Naive thymus-derived CD4-positive, alpha-beta T cell (primary cell): Measurements from ENCODE around the gene MAP4K1. TPM values are rescaled to one million over a fixed set of nuclear protein-coding genes. Genes with fewer than 3 reads are reported as not detected.
"Not testable (repeated sequence)": the region's sequence is repeated elsewhere in the genome, so short reads cannot be mapped to it uniquely, and the experiment has no call there.

Experiments used
- ATAC-seq: fragments of 150-1000 bp; cut with Tn5 transposase; 2 replicates; pipeline ENCODE4 v1.10.0; 2021; ENCODE audit warnings: mild to moderate bottlenecking, moderate library complexity
- CTCF ChIA-PET: fragments of 350-600 bp; sonication (Branson Sonifier 250); formaldehyde crosslinking; loops from one replicate; lab custom pipeline; 2021; ENCODE audit warnings: antibody characterized with exemption; lab: Charles Lee
- POLR2A ChIA-PET: fragments of 350-600 bp; sonication (Branson Sonifier 250); formaldehyde crosslinking; loops from one replicate; lab custom pipeline; 2021; ENCODE audit warnings: antibody characterized with exemption, inconsistent platforms; lab: Charles Lee
- DNase-seq, 9 donors: peaks; one replicate each; pipeline versions ENCODE4 v3.0.0 to v3.0.0-alpha.2; 2020 to 2022; ENCODE audit warnings: mixed read lengths in 1 of 9
- H3K27ac ChIP-seq: one replicate; pipeline ENCODE4 v1.7.0; 2013; ENCODE audit warnings: mild to moderate bottlenecking, low read depth, low read length, moderate library complexity
- H3K27me3 ChIP-seq, 2 donors: one replicate each; pipeline ENCODE4 v1.7.0; 2013; ENCODE audit warnings: low read length in 2 of 2, mild to moderate bottlenecking in 2 of 2, moderate library complexity in 2 of 2; ENCODE audit not compliant: control insufficient read depth in 2 of 2, insufficient read depth in 2 of 2
- H3K36me3 ChIP-seq, 3 experiments: 1 replicate in 2 of 3; 2 replicates in 1 of 3; pipeline ENCODE4 v1.7.0; 2013; ENCODE audit warnings: low read length in 3 of 3, mild to moderate bottlenecking in 3 of 3, moderate library complexity in 1 of 3; ENCODE audit not compliant: insufficient read depth in 3 of 3, control insufficient read depth in 2 of 3
- H3K4me1 ChIP-seq, 2 donors: one replicate each; pipeline ENCODE4 v1.7.0; 2013; ENCODE audit warnings: low read length in 2 of 2, mild to moderate bottlenecking in 2 of 2, moderate library complexity in 1 of 2; ENCODE audit not compliant: control insufficient read depth in 2 of 2, insufficient read depth in 2 of 2
- H3K4me3 ChIP-seq: 2 replicates; pipeline ENCODE4 v1.7.0; 2013; ENCODE audit warnings: mild to moderate bottlenecking, low read length
- H3K9me3 ChIP-seq, 3 experiments: 1 replicate in 2 of 3; 2 replicates in 1 of 3; pipeline ENCODE4 v1.7.0; 2013; ENCODE audit warnings: low read length in 3 of 3; ENCODE audit not compliant: control insufficient read depth in 2 of 3
- H3K27ac Mint-ChIP-seq, 9 donors: one replicate each; pipeline ENCODE4 v1.8.0; 2020 to 2022; ENCODE audit warnings: mixed read lengths in 9 of 9, mild to moderate bottlenecking in 8 of 9, moderate library complexity in 5 of 9, inconsistent platforms in 2 of 9
- H3K27me3 Mint-ChIP-seq, 5 donors: one replicate each; pipeline ENCODE4 v1.8.0; 2021 to 2022; ENCODE audit warnings: mixed read lengths in 5 of 5, mild to moderate bottlenecking in 1 of 5
- H3K36me3 Mint-ChIP-seq, 5 donors: one replicate each; pipeline ENCODE4 v1.8.0; 2020 to 2022; ENCODE audit warnings: mixed read lengths in 5 of 5, mild to moderate bottlenecking in 3 of 5, inconsistent platforms in 1 of 5
- H3K4me1 Mint-ChIP-seq, 7 donors: one replicate each; pipeline ENCODE4 v1.8.0; 2020 to 2022; ENCODE audit warnings: mixed read lengths in 7 of 7, mild to moderate bottlenecking in 3 of 7, inconsistent platforms in 1 of 7
- H3K4me3 Mint-ChIP-seq, 10 donors: one replicate each; pipeline ENCODE4 v1.8.0; 2020 to 2022; ENCODE audit warnings: mild to moderate bottlenecking in 10 of 10, mixed read lengths in 10 of 10, moderate library complexity in 6 of 10, inconsistent platforms in 2 of 10
- H3K9me3 Mint-ChIP-seq, 11 donors: one replicate each; pipeline ENCODE4 v1.8.0; 2020 to 2022; ENCODE audit warnings: mixed read lengths in 11 of 11, mild to moderate bottlenecking in 4 of 11, inconsistent platforms in 1 of 11, moderate library complexity in 1 of 11
- intact Hi-C, 2 donors: fragments of 100-400 bp; cut with micrococcal nuclease; formaldehyde crosslinking; loops; one replicate each; pipeline ENCODE4 v1.15.1; 2023
- polyA plus RNA-seq, 2 donors: library from polyadenylated mRNA; unstranded; fragments of 300-500 nt; fragmentation: Illumina TruSeq; gene quantifications; one replicate each; pipeline ENCODE4 v1.2.3, GENCODE V29; 2021
- total RNA-seq, 6 experiments: library from RNA in 5 of 6; stranded (reverse) in 5 of 6; gene quantifications; 1 replicate in 5 of 6; 2 replicates in 1 of 6; pipeline ENCODE4 v1.2.3 and lab custom pipeline; 2021 to 2026

Gene MAP4K1
- total and polyA plus RNA-seq, 7 experiments from 2014 or later, result 79.0 to 287 (median 221) TPM

DNA sequence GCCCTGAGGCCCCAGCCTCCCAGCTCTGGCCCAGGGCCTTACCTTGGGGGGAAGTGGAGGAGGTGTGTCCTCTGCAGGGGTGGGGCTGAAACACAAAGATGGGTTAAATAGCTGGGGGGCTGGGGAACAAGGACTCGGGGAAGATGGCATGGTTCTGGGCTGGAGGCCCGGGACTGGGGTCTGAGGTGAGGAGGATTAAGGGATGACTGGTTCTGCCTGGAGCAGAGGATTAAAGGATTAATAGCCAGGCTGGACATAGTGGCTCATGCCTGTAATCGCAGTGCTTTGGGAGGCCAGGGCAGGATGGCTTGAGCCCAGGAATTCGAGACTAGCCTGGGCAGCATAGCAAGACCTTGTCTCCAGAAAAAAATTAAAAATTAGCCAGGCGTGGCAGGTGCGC, 11.6 kb downstream of the MAP4K1 start:
- H3K9me3 Mint-ChIP-seq, result no peaks in the 10 kb centered on the region
- CTCF ChIA-PET, result no interaction called here
- H3K27ac Mint-ChIP-seq, result no peak overlapping the region
- POLR2A ChIA-PET, result interaction anchor here (0.5 kb wide), 1 partner anchor 232 kb away, joined by 7 read pairs; the partner anchor contains the start of gene PSMD8
- ATAC-seq (no peak), DNase-seq (no peak)
- intact Hi-C loops, result no loop called here
- H3K4me1 Mint-ChIP-seq, result peaks cover 0 to 10% (median 0%) of the 10 kb centered on the region in 7 donors
- Histone ChIP-seq H3K4me1 (no peaks in the 10 kb centered on the region), H3K36me3 (peaks cover 0 to 66% (median 9%) of the 10 kb centered on the region in 3 experiments), H3K27ac (no peak overlapping the region), H3K9me3 (no peaks in the 10 kb centered on the region), H3K27me3 (no peaks in the 10 kb centered on the region), H3K4me3 (no peak overlapping the region)
- H3K27me3 Mint-ChIP-seq, result no peaks in the 10 kb centered on the region
- H3K36me3 Mint-ChIP-seq, result peaks cover 6 to 25% (median 9%) of the 10 kb centered on the region in 5 donors
- no peak overlapping the region for H3K4me3 Mint-ChIP-seq

DNA sequence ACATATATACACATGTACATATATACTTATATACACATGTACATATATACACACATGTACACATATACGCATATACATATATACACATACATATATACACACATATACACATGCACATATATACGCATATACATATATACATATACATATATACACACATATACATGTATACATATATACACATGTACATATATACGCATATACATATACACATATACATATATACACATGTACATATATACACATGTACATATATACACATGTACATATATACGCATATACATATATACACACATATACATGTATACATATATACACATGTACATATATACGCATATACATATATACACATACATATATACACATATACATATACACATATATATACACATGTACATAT, 14.9 kb downstream of the MAP4K1 start:
- H3K27me3 Mint-ChIP-seq, DNase-seq, POLR2A ChIA-PET, ATAC-seq, H3K9me3 Mint-ChIP-seq, H3K27me3 ChIP-seq, H3K4me1 Mint-ChIP-seq, intact Hi-C loops, H3K9me3 ChIP-seq, H3K27ac ChIP-seq, H3K4me3 ChIP-seq, H3K4me3 Mint-ChIP-seq, H3K4me1 ChIP-seq, H3K27ac Mint-ChIP-seq, CTCF ChIA-PET: not testable (repeated sequence)
- H3K36me3 ChIP-seq, result peaks cover 0 to 49% (median 0%) of the 10 kb centered on the region in 3 experiments
- peaks cover 6 to 25% (median 10%) of the 10 kb centered on the region in 5 donors for H3K36me3 Mint-ChIP-seq

DNA sequence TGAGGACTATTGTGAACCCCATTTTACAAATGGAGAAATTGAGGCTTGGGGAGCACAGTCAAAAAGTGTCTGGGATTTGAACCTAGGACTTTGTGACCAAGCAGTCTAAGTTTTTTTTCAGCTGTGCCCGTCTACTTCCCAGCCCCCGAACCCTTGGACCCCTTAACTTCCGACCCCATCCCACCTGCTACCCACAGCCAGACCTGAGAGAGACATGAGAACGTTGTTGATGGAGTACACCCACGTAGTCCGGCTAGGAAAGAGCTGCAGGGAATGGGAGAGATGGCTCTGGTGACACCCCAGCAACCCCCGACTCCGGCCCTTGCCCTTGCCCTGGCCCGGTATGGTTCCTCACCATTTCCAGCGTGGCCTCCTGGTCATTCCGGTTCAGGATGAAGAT, 18.0 kb downstream of the MAP4K1 start:
- Mint-ChIP-seq H3K9me3 (no peaks in the 10 kb centered on the region), H3K4me3 (no peak overlapping the region), H3K27me3 (no peaks in the 10 kb centered on the region), H3K27ac (peak overlapping the region in 1 of 9 donors; percentile 30), H3K36me3 (peaks cover 6 to 38% (median 15%) of the 10 kb centered on the region in 5 donors), H3K4me1 (peaks cover 0 to 9% (median 0%) of the 10 kb centered on the region in 7 donors)
- H3K27me3 ChIP-seq, result no peaks in the 10 kb centered on the region
- no peak for ATAC-seq
- POLR2A ChIA-PET, result no interaction called here
- peaks cover 0 to 45% (median 4%) of the 10 kb centered on the region in 3 experiments for H3K36me3 ChIP-seq
- no peak overlapping the region for H3K4me3 ChIP-seq
- no peaks in the 10 kb centered on the region for H3K4me1 ChIP-seq
- no peak overlapping the region for H3K27ac ChIP-seq
- no peaks in the 10 kb centered on the region for H3K9me3 ChIP-seq
- no peak for DNase-seq
- intact Hi-C loops, result no loop called here
- CTCF ChIA-PET, result no interaction called here

DNA sequence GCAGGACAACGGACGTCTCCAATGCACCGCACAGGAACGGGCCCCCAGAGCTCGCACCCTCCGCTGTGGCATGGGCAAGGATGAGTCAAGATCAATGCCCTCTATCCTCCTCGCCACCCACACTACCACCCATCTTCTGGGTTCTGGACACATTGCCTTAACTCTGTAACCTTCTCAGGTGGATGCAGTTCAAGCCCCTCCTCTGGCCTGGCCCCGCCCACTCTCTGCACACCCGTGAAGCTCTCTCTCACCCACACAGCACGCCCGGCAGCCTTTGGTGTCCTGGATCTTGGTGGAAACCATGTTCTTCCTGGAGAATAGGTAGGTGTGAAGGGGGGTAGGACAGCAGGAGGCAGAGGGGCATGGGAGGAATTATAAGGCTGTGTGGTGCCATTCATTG, 20.7 kb downstream of the MAP4K1 start:
- DNase-seq (no peak), ATAC-seq (no peak)
- Mint-ChIP-seq H3K36me3 (peaks cover 6 to 43% (median 15%) of the 10 kb centered on the region in 5 donors), H3K27ac (peak overlapping the region in 1 of 9 donors; percentile 65), H3K4me1 (peaks cover 0 to 9% (median 0%) of the 10 kb centered on the region in 7 donors), H3K4me3 (no peak overlapping the region), H3K27me3 (no peaks in the 10 kb centered on the region), H3K9me3 (no peaks in the 10 kb centered on the region)
- Histone ChIP-seq H3K9me3 (no peaks in the 10 kb centered on the region), H3K36me3 (peaks cover 4 to 60% (median 4%) of the 10 kb centered on the region in 3 experiments), H3K4me1 (no peaks in the 10 kb centered on the region), H3K27ac (no peak overlapping the region), H3K27me3 (no peaks in the 10 kb centered on the region), H3K4me3 (no peak overlapping the region)
- ChIA-PET CTCF (no interaction called here), POLR2A (no interaction called here)
- intact Hi-C loops, result no loop called here

DNA sequence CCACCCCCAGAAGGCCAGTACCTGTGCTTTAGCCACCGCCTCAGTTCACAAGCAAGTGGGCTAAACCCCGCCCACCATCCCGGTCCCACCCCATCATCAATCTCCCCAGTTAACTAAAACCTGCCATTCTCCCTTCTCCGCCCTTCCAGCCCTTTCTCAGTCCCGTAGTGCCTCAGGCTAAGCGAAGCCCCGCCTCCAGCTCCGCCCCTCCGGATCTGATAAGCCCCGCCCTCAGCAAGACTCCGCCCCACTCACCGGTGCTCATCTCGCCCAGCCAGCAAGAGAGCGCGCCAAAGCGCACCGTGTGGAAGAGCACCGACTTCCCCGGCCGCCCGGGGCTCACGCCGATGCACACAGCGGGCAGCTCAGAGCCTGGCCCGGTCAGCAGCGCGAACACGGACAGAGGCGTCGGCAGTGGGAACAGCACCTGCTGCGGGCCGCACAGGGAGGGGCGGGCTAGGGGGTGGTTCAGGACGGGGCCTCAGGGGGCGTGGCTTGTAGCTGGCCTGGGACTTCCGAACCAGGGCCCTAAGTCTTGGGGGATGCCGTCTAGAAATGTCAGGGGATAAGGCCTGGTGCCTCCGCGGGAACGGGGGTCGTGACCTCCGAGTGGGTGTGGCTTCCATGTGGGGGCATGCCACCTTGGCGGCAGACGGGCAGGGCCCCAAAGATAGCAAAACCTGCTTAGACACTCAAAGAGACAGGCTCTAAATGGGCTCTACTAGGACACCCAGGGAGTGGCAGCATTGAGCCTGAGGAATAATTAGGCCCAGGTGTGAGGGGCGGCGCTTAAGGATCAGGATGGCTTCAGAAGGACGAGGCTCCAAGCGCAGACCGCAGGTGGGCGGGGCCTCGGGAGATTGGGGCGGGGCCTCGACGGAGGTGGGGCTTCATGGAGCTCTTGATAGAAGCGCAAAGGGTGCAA, 21.4 kb downstream of the MAP4K1 start:
- Histone ChIP-seq H3K36me3 (peaks cover 4 to 63% (median 4%) of the 10 kb centered on the region in 3 experiments), H3K27ac (no peak overlapping the region), H3K4me1 (no peaks in the 10 kb centered on the region), H3K9me3 (no peaks in the 10 kb centered on the region), H3K4me3 (no peak overlapping the region), H3K27me3 (no peaks in the 10 kb centered on the region)
- POLR2A ChIA-PET, result no interaction called here
- no peaks in the 10 kb centered on the region for H3K9me3 Mint-ChIP-seq
- H3K36me3 Mint-ChIP-seq, result peaks cover 6 to 41% (median 15%) of the 10 kb centered on the region in 5 donors
- ATAC-seq (no peak), DNase-seq (peak in 1 of 9 donors; percentile 42)
- H3K4me1 Mint-ChIP-seq, result peaks cover 0 to 9% (median 0%) of the 10 kb centered on the region in 7 donors
- intact Hi-C loops, result no loop called here
- H3K27ac Mint-ChIP-seq, result peak overlapping the region in 1 of 9 donors; percentile 45
- no peak overlapping the region for H3K4me3 Mint-ChIP-seq
- CTCF ChIA-PET, result no interaction called here
- H3K27me3 Mint-ChIP-seq, result no peaks in the 10 kb centered on the region

DNA sequence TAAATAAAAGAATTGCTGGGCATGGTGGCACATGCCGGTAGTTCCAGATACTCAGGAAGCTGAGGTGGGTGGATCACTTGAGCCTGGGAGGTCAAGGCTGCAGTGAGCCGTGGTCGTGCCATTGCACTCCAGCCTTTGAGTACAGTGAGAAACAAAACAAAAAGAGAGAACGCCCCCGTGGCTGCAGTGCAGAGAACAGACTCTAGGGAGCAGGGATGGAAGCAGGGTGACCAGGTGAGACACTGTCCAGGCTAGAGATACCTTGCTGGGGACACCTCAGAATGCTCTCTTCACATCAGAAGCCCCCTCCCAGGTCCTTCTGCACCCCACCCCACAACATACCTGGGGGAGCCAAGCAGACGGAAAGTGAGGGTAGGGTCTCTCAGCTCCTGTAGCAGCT, 24.8 kb downstream of the MAP4K1 start:
- Histone ChIP-seq H3K27ac (no peak overlapping the region), H3K36me3 (peaks cover 4 to 57% (median 7%) of the 10 kb centered on the region in 3 experiments), H3K27me3 (no peaks in the 10 kb centered on the region), H3K9me3 (no peaks in the 10 kb centered on the region), H3K4me1 (no peaks in the 10 kb centered on the region), H3K4me3 (no peak overlapping the region)
- Mint-ChIP-seq H3K27me3 (no peaks in the 10 kb centered on the region), H3K36me3 (peaks cover 2 to 35% (median 10%) of the 10 kb centered on the region in 5 donors), H3K4me3 (no peak overlapping the region), H3K9me3 (no peaks in the 10 kb centered on the region), H3K27ac (no peak overlapping the region), H3K4me1 (peaks cover 0 to 5% (median 0%) of the 10 kb centered on the region in 7 donors)
- intact Hi-C loops, result no loop called here
- ATAC-seq (no peak), DNase-seq (no peak)
- CTCF ChIA-PET, result no interaction called here
- POLR2A ChIA-PET, result no interaction called here
